ENCODE measurements around the gene POPDC2.
"Not testable (repeated sequence)": the region's sequence is repeated elsewhere in the genome, so short reads cannot be mapped to it uniquely, and the experiment has no call there.

The POPDC2 gene

DNA sequence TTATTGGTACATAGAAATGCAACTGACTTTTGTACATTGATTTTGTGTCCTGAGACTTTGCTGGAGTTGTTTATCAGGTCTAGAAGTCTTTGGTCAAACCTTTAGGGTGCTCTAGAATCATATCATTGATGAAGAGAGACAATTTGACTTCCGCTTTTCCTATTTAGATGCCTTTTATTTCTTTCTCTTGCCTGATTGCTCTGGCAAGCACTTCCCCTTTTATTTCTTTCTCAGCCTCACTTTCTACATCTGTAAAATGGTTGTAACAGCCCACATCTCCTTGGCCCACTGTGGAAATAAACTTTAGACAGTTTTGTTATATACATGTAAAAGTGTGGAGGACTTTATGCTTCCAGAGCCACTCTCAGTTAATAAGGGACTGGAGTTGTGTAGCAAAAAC, 48.7 kb downstream of the POPDC2 start:
- DNase-seq = no peak

GRCh38 chr3:119609301-119609700, 51.1 kb downstream of the POPDC2 start:
- DNase-seq = no peak

DNA sequence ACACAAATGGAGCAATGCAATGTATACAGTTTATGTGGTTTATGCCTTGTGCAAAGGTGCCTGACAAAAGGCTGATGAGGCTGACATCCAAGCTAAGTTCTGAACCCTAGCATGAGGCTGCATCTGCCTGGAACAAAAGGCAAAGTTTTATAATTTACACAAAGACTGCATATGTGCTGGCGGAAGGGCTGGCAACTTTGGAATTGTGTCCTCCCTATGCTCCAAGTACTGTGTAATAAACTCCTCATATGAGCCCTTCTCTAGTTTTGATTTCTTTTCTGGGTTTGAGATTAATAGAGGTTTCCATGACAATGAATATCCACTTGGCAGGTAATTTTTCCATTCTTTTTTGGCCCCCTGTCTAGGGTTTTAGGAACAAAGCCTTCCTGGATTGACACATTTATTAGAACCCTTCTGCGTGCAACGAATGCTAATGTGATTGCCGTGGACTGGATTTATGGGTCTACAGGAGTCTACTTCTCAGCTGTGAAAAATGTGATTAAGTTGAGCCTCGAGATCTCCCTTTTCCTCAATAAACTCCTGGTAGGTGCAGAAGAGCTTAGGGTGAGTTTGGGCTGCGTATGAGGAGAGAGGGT, 51.9 kb downstream of the POPDC2 start:
- DNase-seq = no peak

DNA sequence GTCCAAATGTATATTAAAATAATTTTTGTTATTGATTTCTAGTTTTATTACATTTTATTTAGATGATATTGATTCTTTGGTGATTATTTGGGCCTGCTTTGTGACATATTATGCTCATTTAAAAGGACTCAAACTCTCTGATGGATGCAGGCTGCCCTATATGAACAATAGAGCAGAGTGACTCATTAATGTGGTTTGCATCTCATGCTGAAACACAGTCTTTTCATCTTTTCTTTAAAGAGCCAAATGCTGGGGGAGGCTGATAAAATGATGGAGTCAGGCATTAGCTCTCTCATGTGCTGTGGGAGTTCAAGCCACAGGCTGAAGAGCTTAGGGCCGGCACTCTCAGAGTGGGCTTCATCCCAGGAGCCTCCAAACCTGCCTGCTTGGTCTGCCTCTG, 55.5 kb downstream of the POPDC2 start:
- no peak for DNase-seq

GRCh38 chr3:119602676-119603075, 57.7 kb downstream of the POPDC2 start:
- DNase-seq = no peak

DNA sequence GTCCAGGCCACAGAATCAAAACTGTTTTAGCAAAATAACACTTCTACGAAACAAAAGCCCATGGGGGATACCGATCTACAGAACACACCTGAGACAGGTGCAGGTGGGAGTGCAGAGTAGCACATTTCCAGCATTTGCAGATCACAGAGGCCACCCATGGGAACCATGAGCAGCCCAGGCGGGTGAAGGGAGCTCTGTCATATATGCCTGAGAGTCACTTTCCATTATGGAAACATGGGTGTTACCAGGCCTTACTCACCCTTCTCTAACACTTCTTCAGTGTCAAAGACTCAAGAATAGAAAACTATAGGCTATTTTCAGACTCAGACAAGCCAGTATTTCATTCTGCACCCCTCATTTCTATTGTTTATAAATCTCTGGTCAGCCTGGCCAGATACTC, 59.2 kb downstream of the POPDC2 start:
- no peak for DNase-seq

DNA sequence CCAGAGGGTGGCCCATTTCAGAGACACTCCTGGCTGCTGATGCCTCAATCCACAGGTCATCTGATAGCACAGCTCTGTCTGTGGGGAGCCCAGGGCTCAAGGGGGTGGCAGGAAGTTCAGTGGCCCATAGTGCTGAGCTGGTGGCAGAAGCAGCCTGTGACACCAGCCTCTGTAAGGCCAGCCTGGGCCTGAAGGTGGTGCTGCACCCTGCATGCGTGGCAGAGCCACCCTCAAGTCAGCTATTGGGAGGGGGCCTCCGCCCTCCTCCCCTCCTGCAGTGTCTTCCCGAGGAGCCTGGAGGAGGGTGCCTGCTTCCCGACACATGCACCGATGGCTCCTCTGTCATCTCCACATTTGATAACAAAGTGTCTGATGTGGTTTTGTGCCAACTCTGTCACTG, 59.7 kb downstream of the POPDC2 start:
- no peak for DNase-seq

DNA sequence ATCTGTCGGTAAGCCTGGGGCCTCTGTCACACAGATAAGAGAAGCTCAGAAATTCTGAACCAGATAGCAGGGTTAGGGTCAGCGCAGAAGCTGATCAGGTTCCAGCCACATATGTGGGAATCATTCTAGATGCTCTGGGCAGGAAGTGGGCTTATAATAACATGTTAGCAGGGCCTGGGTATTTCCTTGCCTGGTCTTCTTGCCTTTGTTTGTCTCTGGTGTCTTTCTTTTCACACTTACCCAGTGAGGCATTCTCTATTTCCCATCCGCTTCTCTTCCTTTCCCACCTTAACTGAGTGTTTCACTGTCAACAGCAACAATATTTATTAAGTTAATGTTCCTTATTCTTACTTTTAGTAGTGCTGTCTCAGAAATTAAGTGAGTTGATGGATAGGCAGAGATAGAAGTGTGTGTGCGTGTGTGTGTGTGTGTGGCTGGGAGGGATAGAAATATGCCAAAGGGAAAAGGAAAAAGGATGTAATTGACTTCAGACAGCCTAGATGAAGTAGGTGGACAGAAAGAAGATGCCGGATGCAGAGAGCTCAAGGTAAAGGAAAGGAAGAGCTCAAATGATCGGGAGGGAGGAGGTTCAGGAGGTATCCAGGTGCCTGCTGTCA, 60.7 kb downstream of the POPDC2 start:
- DNase-seq = no peak

GRCh38 chr3:119598410-119599098, 61.8 kb downstream of the POPDC2 start:
- no peak for DNase-seq

- DNase-seq = no peak
Measured at GRCh38 chr3:119597548-119598288, 62.7 kb downstream of the POPDC2 start, which contains the start of gene PLA1A. PLA1A (plus strand) TSS chr3:119597885; CDS start chr3:119597914, 29 bp downstream.

DNA sequence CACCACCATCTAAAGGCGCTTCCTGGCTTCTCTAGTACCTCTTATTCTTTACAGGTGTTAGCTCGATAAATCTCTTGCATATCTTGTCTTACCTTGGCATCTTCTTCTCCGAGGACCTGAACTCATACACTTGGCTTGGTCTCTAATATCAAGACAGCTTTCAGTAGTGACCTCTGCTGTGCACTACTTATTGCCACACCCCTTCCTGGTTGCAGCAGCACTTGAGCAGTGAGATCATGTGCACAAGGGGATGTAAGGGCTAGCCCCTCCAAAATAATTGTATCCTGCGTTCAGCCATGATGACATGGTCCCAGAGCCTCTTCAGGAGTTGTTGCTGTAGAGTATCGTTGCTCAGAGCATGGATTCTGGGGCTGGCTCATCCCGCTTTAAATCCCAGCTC, 64.0 kb downstream of the POPDC2 start:
- DNase-seq = no peak

DNA sequence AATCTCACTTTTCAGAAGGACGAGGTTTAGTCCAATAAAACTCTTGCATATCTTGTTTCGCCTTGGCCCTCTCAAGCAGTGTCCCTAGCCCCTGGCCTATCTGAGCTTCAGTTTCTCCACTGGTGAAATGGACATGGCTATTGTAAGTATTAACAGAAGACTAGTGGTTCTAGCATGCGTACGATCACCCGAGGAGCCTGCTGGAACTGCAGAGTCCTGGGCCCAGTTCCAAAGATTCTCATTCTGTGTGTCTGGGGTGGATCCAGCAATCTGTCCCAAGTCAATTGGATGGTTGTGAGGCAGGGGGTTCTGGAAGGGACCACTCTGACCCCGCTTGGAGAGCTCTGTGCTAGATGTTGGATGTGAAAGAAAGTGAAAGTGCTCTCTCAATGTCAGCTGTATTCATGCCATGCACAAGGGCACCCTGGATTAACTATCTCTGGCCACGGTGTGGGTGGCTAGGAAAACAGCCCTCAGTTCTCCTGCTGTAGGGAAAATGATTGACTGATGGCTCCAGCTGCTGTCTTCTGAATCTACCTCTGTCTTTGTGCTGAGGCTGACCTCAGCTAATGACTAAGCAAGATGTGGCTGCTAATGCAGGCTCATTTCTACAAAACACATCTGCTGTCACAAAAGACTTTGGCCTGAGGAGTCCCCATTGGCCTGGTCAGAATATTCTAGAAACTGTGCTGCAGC, 64.6 kb downstream of the POPDC2 start:
- no peak for DNase-seq

- DNase-seq = not testable (repeated sequence)
Measured at GRCh38 chr3:119594929-119595328, 65.5 kb downstream of the POPDC2 start.

- DNase-seq = no peak
Measured at GRCh38 chr3:119594066-119594465, 66.3 kb downstream of the POPDC2 start.

DNA sequence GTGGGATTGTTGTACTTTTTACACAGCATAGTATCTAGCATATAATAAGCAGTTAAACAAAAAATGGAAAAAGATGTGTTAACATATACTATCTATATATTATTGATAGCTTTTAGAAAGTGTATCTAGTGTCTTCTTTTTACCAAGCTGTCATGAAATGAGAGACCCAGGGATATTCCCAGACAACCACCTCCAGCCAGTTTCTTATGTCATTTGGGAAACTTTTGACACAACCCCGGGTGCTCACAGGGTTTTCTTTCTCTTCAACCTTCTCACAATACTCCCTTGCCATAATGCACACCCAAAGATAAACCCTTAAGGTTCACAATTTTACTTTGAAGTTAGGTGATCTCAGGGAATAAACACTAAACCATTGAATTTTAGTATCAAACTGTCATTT, 67.5 kb downstream of the POPDC2 start:
- no peak for DNase-seq

All from COR-L47 (cell line).